Measurements from ENCODE around the gene NPLOC4.
"Not testable (repeated sequence)": the region's sequence is repeated elsewhere in the genome, so short reads cannot be mapped to it uniquely, and the experiment has no call there.

The NPLOC4 gene

GRCh38 chr17:81648707-81649085 lies 11.8 kb upstream of the NPLOC4 start:
- H3K4me3 Mint-ChIP-seq, result no peak overlapping the region
- H3K9me3 Mint-ChIP-seq, result no peaks in the 10 kb centered on the region
- H3K27me3 Mint-ChIP-seq, result peaks cover 13% of the 10 kb centered on the region
- no peak overlapping the region for H3K27ac Mint-ChIP-seq
- H3K36me3 Mint-ChIP-seq, result no peaks in the 10 kb centered on the region
- peaks cover 11% of the 10 kb centered on the region for H3K4me1 Mint-ChIP-seq

DNA sequence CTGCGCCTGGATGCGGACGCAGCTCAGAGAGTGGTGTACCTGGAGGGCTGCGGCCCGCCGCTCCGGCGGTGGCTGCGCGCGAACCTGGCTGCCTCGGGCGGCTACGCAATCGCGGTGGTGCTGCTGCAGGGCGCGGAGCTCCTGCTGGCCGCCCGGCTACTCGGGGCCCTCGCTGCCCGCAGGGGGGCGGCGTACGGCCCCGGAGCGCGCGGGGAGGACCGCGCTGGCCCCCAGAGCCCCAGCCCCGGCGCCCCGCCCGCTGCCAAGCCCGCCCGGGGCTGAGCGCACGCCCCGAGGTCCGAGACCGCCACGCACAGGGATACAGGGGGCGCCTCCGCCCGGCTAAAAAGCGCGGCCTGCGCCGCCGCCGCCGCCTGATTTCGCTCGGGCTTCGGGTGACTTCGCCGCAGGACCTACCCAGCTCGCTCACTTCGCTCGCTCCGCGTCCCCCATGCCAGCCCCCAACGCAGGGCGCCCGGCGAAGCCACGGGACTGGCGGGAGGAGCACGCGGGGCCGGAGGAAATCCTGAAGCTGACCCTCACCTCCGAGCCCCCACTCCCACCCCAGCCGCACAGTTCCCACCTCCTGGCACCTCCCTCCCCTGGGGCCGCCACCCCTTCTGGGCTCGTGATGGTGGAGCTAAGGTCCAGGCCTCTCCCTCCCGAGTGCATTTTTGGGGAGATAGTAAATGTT lies 11.2 kb upstream of the NPLOC4 start:
- peaks cover 6% of the 10 kb centered on the region for H3K4me1 Mint-ChIP-seq
- no peak overlapping the region for H3K4me3 Mint-ChIP-seq
- H3K9me3 Mint-ChIP-seq, result no peaks in the 10 kb centered on the region
- peaks cover 13% of the 10 kb centered on the region for H3K27me3 Mint-ChIP-seq
- no peaks in the 10 kb centered on the region for H3K36me3 Mint-ChIP-seq
- H3K27ac Mint-ChIP-seq, result no peak overlapping the region

- Mint-ChIP-seq H3K4me1 (peaks cover 3% of the 10 kb centered on the region), H3K4me3 (no peak overlapping the region), H3K27me3 (peaks cover 13% of the 10 kb centered on the region), H3K27ac (no peak overlapping the region), H3K9me3 (no peaks in the 10 kb centered on the region), H3K36me3 (no peaks in the 10 kb centered on the region)
These were observed 10.7 kb upstream of the NPLOC4 start for GRCh38 chr17:81647640-81648012.

- Mint-ChIP-seq H3K36me3 (no peaks in the 10 kb centered on the region), H3K27me3 (peaks cover 13% of the 10 kb centered on the region), H3K9me3 (no peaks in the 10 kb centered on the region), H3K27ac (no peak overlapping the region), H3K4me1 (peaks cover 3% of the 10 kb centered on the region), H3K4me3 (no peak overlapping the region)
These were observed 10.1 kb upstream of the NPLOC4 start for GRCh38 chr17:81646869-81647600.

- H3K27ac Mint-ChIP-seq, result no peak overlapping the region
- H3K4me1 Mint-ChIP-seq, result no peaks in the 10 kb centered on the region
- no peaks in the 10 kb centered on the region for H3K9me3 Mint-ChIP-seq
- H3K27me3 Mint-ChIP-seq, result peaks cover 10% of the 10 kb centered on the region
- no peak overlapping the region for H3K4me3 Mint-ChIP-seq
- no peaks in the 10 kb centered on the region for H3K36me3 Mint-ChIP-seq
These were observed 8.4 kb upstream of the NPLOC4 start for GRCh38 chr17:81644976-81645952.

- no peaks in the 10 kb centered on the region for H3K9me3 Mint-ChIP-seq
- H3K4me3 Mint-ChIP-seq, result no peak overlapping the region
- no peaks in the 10 kb centered on the region for H3K4me1 Mint-ChIP-seq
- no peaks in the 10 kb centered on the region for H3K36me3 Mint-ChIP-seq
- H3K27me3 Mint-ChIP-seq, result peaks cover 7% of the 10 kb centered on the region
- H3K27ac Mint-ChIP-seq, result no peak overlapping the region
These were observed 7.6 kb upstream of the NPLOC4 start for GRCh38 chr17:81644496-81644895.

- Mint-ChIP-seq H3K27ac (no peak overlapping the region), H3K9me3 (no peaks in the 10 kb centered on the region), H3K4me3 (no peak overlapping the region), H3K4me1 (peaks cover 3% of the 10 kb centered on the region), H3K36me3 (no peaks in the 10 kb centered on the region), H3K27me3 (peaks cover 2% of the 10 kb centered on the region)
These were observed 5.0 kb upstream of the NPLOC4 start for GRCh38 chr17:81641825-81642489.

DNA sequence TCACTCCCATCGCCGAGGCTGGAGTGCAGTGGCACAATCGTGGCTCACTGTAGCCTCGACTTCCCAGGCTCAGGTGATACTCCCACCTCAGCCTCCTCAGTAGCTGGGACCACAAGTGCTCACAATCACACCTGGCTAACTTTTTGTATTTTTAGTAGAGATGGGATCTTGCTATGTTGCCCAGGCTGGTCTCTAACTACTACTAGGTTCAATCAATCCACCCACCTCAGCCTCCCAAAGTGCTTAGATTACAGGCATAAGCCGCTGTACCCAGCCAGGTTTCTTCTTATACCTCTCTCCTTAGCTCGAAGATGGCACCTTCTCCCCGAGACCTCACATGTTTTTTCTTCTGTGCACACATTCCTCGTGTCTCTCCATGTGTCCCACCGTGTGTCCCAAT lies 3.1 kb upstream of the NPLOC4 start:
- no peaks in the 10 kb centered on the region for H3K9me3 Mint-ChIP-seq
- H3K4me3 Mint-ChIP-seq, result no peak overlapping the region
- H3K27me3 Mint-ChIP-seq, result no peaks in the 10 kb centered on the region
- no peak overlapping the region for H3K27ac Mint-ChIP-seq
- peaks cover 3% of the 10 kb centered on the region for H3K36me3 Mint-ChIP-seq
- peaks cover 13% of the 10 kb centered on the region for H3K4me1 Mint-ChIP-seq

DNA sequence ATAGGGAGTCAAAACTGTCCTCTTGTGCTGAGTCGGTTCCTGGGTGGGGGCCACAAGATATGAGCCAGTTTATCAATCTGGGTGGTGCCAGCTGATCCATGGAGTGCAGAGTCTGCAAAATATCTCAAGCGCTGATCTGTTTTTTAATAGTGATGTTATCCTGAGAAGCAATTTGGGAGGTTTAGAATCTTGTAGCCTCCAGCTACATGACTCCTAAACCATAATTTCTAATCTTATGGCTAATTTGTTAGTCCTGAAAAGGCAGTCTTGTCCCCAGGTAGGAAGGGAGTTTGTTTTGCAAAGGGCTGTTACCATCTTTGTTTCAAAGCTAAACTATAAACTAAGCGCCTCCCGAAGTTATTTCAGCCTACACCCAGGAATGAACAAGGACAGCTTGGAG lies 1.8 kb upstream of the NPLOC4 start:
- Mint-ChIP-seq H3K27me3 (no peaks in the 10 kb centered on the region), H3K9me3 (no peaks in the 10 kb centered on the region), H3K4me3 (no peak overlapping the region), H3K4me1 (peaks cover 13% of the 10 kb centered on the region), H3K27ac (peak overlapping the region; percentile 51), H3K36me3 (peaks cover 3% of the 10 kb centered on the region)

- Mint-ChIP-seq H3K27me3 (no peaks in the 10 kb centered on the region), H3K4me3 (peak overlapping the region; percentile 99), H3K4me1 (peaks cover 18% of the 10 kb centered on the region)
These were observed 873 bp downstream of the NPLOC4 start for GRCh38 chr17:81635973-81636504.

GRCh38 chr17:81635431-81635830 lies 1.5 kb downstream of the NPLOC4 start:
- Mint-ChIP-seq H3K27me3 (no peaks in the 10 kb centered on the region), H3K36me3 (peaks cover 6% of the 10 kb centered on the region), H3K9me3 (no peaks in the 10 kb centered on the region)

More at GRCh38 chr17:81635973-81636504, 873 bp downstream of the NPLOC4 start:
- H3K36me3 Mint-ChIP-seq, result peaks cover 6% of the 10 kb centered on the region
- H3K27ac Mint-ChIP-seq, result peak overlapping the region; percentile 96
- H3K9me3 Mint-ChIP-seq, result no peaks in the 10 kb centered on the region

DNA sequence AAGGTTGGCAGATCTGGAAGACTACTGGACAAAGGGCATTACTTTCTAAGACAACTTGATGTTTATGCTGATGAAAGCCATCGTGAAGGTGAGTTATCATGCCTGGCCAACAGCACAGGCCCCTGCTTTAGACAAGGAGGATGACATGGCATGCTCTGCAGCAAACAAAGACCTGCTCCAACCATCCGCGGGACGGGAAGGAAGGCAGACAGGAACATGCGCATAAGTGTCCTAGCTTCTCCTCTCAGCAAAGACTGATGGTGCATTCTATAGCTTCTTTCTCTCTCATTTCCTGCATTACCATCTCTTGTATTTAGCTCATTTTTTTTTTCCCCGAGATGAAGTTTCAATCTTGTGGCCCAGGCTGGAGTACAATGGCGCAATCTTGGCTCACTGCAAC lies 5.4 kb downstream of the NPLOC4 start:
- Mint-ChIP-seq H3K27me3 (no peaks in the 10 kb centered on the region), H3K27ac (no peak overlapping the region), H3K4me1 (peaks cover 16% of the 10 kb centered on the region), H3K9me3 (no peaks in the 10 kb centered on the region), H3K36me3 (peaks cover 8% of the 10 kb centered on the region), H3K4me3 (no peak overlapping the region)

More at GRCh38 chr17:81635431-81635830, 1.5 kb downstream of the NPLOC4 start:
- Mint-ChIP-seq H3K4me3 (peak overlapping the region; percentile 99), H3K4me1 (peaks cover 18% of the 10 kb centered on the region), H3K27ac (peak overlapping the region; percentile 41)

DNA sequence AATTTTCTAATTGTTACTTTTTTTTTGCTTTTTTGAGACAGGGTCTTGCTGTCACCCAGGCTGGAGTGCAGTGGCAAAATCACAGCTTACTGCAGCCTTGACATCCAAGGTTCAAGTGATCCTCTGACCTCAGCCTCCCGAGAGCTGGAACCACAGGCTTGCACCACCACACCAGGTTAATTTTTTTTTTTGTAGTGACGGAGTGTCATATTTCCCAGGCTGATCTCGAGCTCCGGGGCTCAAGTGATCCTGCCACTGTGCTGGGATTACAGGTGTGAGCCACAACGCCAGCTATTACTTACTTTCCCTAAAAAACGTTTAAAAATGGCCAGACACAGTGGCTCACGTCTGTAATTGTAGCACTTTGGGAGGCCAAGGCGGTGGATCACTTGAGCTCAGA lies 6.6 kb downstream of the NPLOC4 start:
- no peak overlapping the region for H3K27ac Mint-ChIP-seq
- H3K4me1 Mint-ChIP-seq, result peaks cover 13% of the 10 kb centered on the region
- H3K4me3 Mint-ChIP-seq, result no peak overlapping the region
- H3K27me3 Mint-ChIP-seq, result no peaks in the 10 kb centered on the region
- H3K36me3 Mint-ChIP-seq, result peaks cover 12% of the 10 kb centered on the region
- no peaks in the 10 kb centered on the region for H3K9me3 Mint-ChIP-seq

- Mint-ChIP-seq H3K27ac (no peak overlapping the region), H3K4me3 (no peak overlapping the region), H3K4me1 (peaks cover 24% of the 10 kb centered on the region), H3K36me3 (peaks cover 26% of the 10 kb centered on the region), H3K27me3 (no peaks in the 10 kb centered on the region), H3K9me3 (no peaks in the 10 kb centered on the region)
These were observed 15.3 kb downstream of the NPLOC4 start for GRCh38 chr17:81621494-81622130.

GRCh38 chr17:81618307-81618706 lies 18.6 kb downstream of the NPLOC4 start:
- not testable (repeated sequence) for H3K27ac Mint-ChIP-seq, H3K27me3 Mint-ChIP-seq, H3K36me3 Mint-ChIP-seq, H3K9me3 Mint-ChIP-seq, H3K4me3 Mint-ChIP-seq
- H3K4me1 Mint-ChIP-seq, result peaks cover 31% of the 10 kb centered on the region

Measured in activated naive CD4-positive, alpha-beta T cell treated with anti-CD3 and anti-CD28 coated beads, Interleukin-2, amount 50 U/mL, for 24 hours (primary cell).